ENCODE data around the gene MUC22. TPM values are rescaled to one million over a fixed set of nuclear protein-coding genes. Genes with fewer than 3 reads are reported as not detected.
A peak's percentile ranks its signal among the peaks of the same experiment; 100 is the strongest.
"Not testable (repeated sequence)": the region's sequence is repeated elsewhere in the genome, so short reads cannot be mapped to it uniquely, and the experiment has no call there.

MUC22 gene
- total RNA-seq, 3 donors from 2014 or later: not detected

DNA sequence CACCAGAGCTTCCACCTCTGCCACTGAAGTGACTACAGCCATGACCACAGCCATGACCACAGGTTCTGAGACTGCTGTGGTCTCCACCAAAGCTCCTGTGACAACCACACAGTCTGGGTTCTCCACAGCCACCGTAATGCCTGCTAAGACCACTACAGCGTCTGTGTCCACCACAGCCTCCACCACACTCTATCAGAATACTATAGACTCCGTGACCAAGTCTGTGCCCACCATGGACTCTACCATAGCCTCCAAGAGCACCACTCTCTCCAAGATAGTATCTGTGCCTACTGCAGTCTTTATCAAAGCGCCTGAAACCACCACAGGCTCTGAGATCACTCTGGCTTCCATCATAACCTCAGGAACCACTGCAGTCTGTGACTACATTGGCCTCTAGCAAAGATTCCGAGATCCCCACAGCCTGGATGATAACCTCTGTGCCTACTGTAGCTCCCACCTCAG, 45.1 kb upstream of the MUC22 start:
- no peaks in the 10 kb centered on the region for H3K9me3 ChIP-seq
- no peak for ATAC-seq

GRCh38 chr6:30966154-30966553, 44.1 kb upstream of the MUC22 start:
- no peak for TF ChIP-seq CTCF (IDR thresholded peaks at IDR 0.05)
- ATAC-seq: no peak
- Histone ChIP-seq H3K4me1 (ENCODE audit: low read depth) (no peaks in the 10 kb centered on the region), H3K9me3 (no peaks in the 10 kb centered on the region), H3K36me3 (ENCODE audit: low read depth) (no peaks in the 10 kb centered on the region), H3K4me3 (no peak overlapping the region)
- no peak for DNase-seq
- intact Hi-C loops (cut with DNase I, micrococcal nuclease): no loop called here

More for the DNA sequence above, 45.1 kb upstream of the MUC22 start:
- H3K4me1 ChIP-seq (ENCODE audit: low read depth): no peaks in the 10 kb centered on the region
- intact Hi-C loops (cut with DNase I, micrococcal nuclease): no loop called here
- no peak overlapping the region for H3K4me3 ChIP-seq
- DNase-seq: no peak
- TF ChIP-seq CTCF (IDR thresholded peaks at IDR 0.05): no peak
- no peaks in the 10 kb centered on the region for H3K36me3 ChIP-seq (ENCODE audit: low read depth)

- H3K4me3 ChIP-seq; ATAC-seq; H3K4me1 ChIP-seq (ENCODE audit: low read depth); H3K9me3 ChIP-seq; H3K36me3 ChIP-seq (ENCODE audit: low read depth); intact Hi-C loops (cut with DNase I, micrococcal nuclease): not testable (repeated sequence)
- peak in 1 of 3 donors; percentile 13 for DNase-seq
These were observed 41.1 kb upstream of the MUC22 start for GRCh38 chr6:30969171-30969570.

DNA sequence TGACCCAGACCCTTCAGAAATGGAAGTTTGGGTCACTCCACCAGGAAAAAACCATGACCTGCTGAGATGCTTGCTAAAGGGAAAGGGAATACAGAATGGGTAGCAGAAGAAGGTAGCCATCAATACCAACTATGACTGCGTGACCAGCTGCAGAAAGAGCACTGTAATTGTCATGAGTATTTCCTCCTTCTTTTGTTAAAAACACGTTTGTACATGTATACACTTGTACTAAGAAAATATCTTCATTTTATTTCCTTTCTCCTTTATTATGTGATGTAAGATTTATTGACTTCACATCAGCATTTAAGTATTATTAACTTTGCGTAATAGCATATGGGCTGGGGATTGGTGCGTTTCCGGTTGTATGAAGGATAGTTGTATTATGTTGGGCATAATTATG, 39.3 kb upstream of the MUC22 start:
- intact Hi-C loops (cut with DNase I, micrococcal nuclease): no loop called here
- H3K36me3 ChIP-seq (ENCODE audit: low read depth): no peaks in the 10 kb centered on the region
- TF ChIP-seq CTCF (IDR thresholded peaks at IDR 0.05): no peak
- no peak overlapping the region for H3K4me3 ChIP-seq
- H3K9me3 ChIP-seq: no peaks in the 10 kb centered on the region
- H3K4me1 ChIP-seq (ENCODE audit: low read depth): no peaks in the 10 kb centered on the region
- no peak for ATAC-seq
- no peak for DNase-seq

GRCh38 chr6:30972816-30973215, 37.5 kb upstream of the MUC22 start:
- no peak overlapping the region for H3K4me3 ChIP-seq
- no peak for TF ChIP-seq CTCF (IDR thresholded peaks at IDR 0.05)
- no peak for ATAC-seq
- no peaks in the 10 kb centered on the region for H3K9me3 ChIP-seq
- no peaks in the 10 kb centered on the region for H3K4me1 ChIP-seq (ENCODE audit: low read depth)
- H3K36me3 ChIP-seq (ENCODE audit: low read depth): no peaks in the 10 kb centered on the region
- intact Hi-C loops (cut with DNase I, micrococcal nuclease): no loop called here
- DNase-seq: no peak

DNA sequence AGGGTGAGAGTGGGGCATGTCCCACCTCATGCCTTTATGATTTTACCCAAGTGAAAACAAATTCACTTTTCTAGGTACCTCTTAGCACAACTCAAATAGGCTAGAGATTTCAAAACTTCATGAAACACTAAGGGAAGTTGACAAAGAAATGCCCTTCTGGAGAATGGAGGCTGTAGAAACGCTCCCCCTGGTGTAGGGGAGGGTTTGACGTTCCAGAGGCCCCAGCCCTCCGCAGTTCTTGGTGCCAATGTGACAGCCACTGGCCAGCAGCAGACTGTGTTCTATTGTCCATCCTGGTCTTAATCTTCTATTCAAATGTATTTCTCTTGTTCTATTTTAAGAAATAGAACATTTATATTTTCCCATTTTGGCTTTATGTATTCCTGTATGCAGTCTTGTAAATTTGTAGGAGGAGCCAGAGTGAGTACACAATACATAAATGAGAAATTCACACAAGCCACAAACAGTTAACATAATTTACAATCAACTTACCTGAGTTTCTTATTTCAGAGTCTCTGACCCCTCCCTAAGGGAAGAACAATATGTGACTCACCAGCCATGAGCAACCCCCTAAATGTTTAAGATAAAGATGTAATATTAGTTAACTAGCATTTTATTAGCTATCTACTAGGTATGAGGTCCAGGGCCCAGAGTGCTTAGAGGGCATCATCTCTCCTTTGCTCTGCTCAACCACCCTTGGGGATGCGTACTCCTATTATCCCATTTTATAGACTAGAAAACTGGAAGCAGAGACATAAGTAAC, 35.6 kb upstream of the MUC22 start:
- no peaks in the 10 kb centered on the region for H3K9me3 ChIP-seq
- no peak overlapping the region for H3K4me3 ChIP-seq
- no peaks in the 10 kb centered on the region for H3K36me3 ChIP-seq (ENCODE audit: low read depth)
- intact Hi-C loops (cut with DNase I, micrococcal nuclease): no loop called here
- ATAC-seq (no peak), DNase-seq (no peak)
- H3K4me1 ChIP-seq (ENCODE audit: low read depth): no peaks in the 10 kb centered on the region
- TF ChIP-seq CTCF (IDR thresholded peaks at IDR 0.05): no peak
